NCI-H82 treated with DMSO at 0.1 percent for 48 hours (cell line): Measurements from ENCODE around the gene COL5A1.

ENCODE experiments used
- DNase-seq: peaks from one replicate; lab custom pipeline; 2025; ENCODE audit not compliant: unreplicated experiment; lab: John Stamatoyannopoulos, UW

Gene COL5A1

GRCh38 chr9:134808447-134808792, 166.8 kb downstream of the COL5A1 start:
- DNase-seq = no peak

GRCh38 chr9:134809292-134809691, 167.7 kb downstream of the COL5A1 start:
- no peak for DNase-seq

GRCh38 chr9:134809826-134810225, 168.2 kb downstream of the COL5A1 start:
- DNase-seq = no peak

- no peak for DNase-seq
Measured at GRCh38 chr9:134811079-134811672, 169.6 kb downstream of the COL5A1 start.

GRCh38 chr9:134811673-134812342, 170.2 kb downstream of the COL5A1 start:
- no peak for DNase-seq

GRCh38 chr9:134812343-134812673, 170.7 kb downstream of the COL5A1 start:
- DNase-seq = no peak

DNA sequence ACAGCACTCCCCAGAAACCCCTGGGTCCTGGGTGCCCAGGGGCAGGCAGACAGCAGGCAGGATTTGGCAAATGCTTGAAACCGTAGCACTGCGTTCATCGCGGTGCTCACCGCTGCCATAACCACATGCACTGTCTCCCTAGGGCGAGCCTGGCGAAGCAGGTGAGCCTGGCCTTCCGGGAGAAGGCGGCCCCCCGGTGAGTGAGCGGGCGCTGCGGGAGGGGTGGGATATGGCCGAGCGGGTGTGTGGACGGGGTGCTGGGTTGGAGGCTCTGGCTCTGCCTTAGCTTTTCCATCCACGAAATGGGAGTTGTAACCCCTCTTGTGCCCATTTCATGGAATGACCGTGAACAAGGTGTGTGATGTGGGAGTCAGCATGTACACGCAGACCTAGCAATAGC, 172.2 kb downstream of the COL5A1 start:
- no peak for DNase-seq

DNA sequence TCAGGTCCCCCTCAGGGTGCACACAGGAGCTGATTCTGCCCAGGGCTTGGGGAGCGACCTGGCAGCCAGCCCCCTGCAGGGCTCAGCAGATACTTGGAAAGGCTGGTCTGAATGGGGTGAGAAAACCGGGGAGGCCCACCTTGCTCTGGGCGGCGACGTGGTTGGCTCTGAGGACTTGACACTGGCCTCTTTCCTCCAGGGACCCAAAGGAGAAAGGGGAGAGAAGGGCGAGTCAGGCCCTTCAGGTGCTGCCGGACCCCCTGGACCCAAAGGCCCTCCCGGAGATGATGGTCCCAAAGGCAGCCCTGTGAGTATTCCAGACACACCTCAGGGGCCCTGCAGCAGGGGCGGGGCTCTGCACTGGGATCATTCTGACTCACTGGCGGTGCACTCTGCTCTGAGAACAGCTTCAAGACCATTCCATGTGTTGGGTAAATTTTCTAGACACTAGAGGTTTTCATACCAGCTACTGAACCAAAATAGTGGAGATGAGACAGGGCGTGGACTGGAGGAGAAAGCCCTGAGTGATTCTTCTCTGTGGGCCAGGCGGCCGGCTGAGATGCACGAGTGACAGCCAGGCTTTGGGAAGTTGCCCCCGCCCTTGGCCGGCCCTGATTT, 173.1 kb downstream of the COL5A1 start:
- no peak for DNase-seq

DNA sequence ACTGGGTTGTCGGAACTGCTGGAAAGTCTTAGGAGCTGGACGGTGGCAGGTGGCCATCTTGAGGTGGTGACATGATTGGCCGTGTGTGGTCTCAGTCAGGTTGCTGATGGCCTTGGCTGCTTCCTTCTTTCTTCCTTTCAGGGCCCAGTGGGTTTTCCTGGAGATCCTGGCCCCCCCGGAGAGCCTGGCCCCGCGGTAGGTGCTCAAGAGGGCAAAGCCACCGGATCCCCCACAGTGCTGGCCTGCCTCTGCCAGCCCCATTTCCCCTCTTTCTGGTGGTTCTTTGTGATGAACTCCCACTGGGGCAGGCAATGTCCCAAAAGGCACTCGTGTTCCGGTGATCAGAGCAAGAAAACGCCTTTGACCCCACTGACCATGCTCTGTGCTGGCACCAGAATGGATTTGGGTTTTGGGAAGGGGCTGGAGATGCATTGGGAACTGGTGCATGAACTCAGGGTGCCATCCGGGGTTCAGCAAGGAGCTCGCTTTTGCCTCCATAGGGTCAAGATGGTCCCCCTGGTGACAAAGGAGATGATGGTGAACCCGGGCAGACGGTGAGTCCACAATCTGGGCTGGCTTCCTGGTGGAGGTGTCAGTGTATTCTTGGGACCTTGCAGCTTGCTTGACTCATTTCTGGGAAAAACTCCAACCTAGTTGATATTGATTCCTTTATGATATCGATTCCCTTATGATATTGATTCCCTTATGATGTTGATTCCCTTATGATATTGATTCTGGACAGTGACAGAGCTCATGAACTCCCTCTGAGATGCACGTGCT, 174.0 kb downstream of the COL5A1 start:
- DNase-seq = no peak

GRCh38 chr9:134816264-134816663, 174.7 kb downstream of the COL5A1 start:
- no peak for DNase-seq

DNA sequence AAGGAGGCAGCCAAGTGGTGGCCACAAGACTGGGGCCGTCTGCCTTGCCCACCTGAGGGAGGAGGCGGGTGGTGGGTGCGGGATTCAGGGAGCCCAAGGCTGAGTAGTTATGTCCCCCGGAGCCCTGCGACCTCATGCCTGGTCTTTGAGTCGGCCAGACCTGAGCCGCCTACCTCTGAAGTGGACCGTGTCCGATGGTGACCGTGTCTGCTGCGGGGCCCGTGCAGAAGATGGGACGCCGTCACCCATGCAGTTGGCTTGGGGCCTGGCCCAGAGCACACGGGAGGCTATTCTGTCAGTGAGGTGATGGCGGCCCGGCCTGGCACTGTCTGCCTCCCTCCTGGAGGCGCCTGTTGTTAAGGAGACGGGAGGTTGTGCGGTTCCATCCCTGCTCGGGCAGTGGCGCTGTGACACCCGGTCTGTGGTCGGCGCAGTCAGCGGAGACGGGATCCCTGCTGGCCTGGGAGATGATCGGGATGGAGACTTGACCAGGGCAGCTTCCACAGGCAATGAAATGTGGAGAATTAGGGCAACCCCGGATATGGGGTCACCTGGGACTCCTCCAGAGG, 176.5 kb downstream of the COL5A1 start:
- no peak for DNase-seq

GRCh38 chr9:134818591-134818990, 177.0 kb downstream of the COL5A1 start:
- DNase-seq = no peak

GRCh38 chr9:134820901-134821300, 179.3 kb downstream of the COL5A1 start:
- DNase-seq = no peak

- no peak for DNase-seq
Measured at GRCh38 chr9:134822541-134822940, 180.9 kb downstream of the COL5A1 start.

- DNase-seq = no peak
Measured at GRCh38 chr9:134823623-134824022, 182.0 kb downstream of the COL5A1 start.

GRCh38 chr9:134824583-134824982, 183.0 kb downstream of the COL5A1 start:
- no peak for DNase-seq

DNA sequence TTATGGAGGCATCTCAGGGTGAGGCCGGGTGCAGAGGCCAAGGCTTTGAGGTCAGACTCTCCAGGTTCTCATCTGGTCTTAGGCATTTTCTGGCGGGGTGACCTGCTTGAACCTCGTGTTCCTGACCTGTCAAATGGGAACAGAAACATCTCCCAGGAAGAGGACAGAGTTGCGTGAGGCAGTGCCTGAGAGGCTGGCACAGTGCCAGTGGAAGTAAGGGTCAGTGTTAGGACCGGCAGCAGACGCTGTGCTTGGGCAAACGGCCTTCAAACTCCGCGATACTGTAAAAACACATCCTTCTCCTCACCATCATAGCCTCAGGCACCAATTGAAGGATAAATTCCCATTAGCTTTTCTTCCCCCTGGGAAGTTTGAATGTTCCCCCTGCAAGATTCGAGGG, 183.4 kb downstream of the COL5A1 start:
- DNase-seq = no peak

- no peak for DNase-seq
Measured at GRCh38 chr9:134826336-134827285, 185.0 kb downstream of the COL5A1 start.

GRCh38 chr9:134827559-134827958, 186.0 kb downstream of the COL5A1 start:
- DNase-seq = no peak

- DNase-seq = no peak
Measured at GRCh38 chr9:134827993-134828392, 186.4 kb downstream of the COL5A1 start.

- no peak for DNase-seq
Measured at GRCh38 chr9:134828892-134829291, 187.3 kb downstream of the COL5A1 start.
